ENCODE measurements around the gene NWD2.

DNA sequence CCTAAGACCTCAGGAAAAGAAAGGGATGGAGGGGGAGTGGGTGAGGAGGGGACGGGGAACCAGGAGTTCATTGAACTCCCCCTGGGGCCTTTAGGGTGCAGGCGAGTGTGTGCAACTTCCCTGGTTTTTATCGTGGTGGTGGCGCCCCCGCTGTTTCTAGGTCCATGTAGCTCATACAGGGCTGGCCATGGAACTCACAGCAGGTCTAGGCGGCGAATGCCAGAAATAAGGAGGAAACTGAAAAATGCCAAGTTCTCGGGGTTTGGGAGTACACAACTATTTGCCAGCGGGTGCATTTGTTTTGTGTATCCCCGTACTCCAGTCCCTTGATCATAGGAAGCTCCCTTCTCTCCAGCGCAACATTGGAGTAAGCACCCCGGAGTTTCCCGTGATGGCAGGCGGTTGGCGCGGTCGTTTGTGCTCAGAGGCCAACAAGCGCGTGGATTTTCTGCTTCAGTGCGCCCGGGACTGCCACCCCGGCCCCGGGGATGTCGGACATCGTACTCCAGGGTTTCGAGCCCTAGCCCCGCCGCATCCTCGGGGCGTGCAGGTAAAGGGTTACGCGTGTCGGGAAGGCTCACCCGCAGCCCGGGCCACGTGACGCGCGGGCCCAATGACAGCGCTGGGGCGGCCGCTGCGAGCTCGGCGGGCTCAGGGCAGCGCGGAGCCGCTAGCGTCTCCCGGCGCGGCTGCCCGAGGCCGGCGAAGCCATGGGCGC, 208.9 kb downstream of the NWD2 start:
- no peak for TF ChIP-seq EZH2phosphoT487 (IDR thresholded peaks at IDR 0.05; ENCODE audit: borderline replicate concordance, low read length)
- TF ChIP-seq CTCF (conservative IDR thresholded peaks at IDR 0.05; ENCODE audit: low read depth, low read length) = peak; percentile 38; the same call in 1 of the 2 replicates
